Epithelial cell of proximal tubule (primary cell): Measurements from ENCODE around the gene PGA3. TPM values are rescaled to one million over a fixed set of nuclear protein-coding genes. Genes with fewer than 3 reads are reported as not detected.
"Not testable (repeated sequence)": the region's sequence is repeated elsewhere in the genome, so short reads cannot be mapped to it uniquely, and the experiment has no call there.

ENCODE experiments used
- DNase-seq: peaks from one replicate; pipeline ENCODE4 v3.0.0-alpha.2; 2011; ENCODE audit warnings: low read depth
- H3K4me3 ChIP-seq: 2 replicates; pipeline ENCODE4 v1.5.1; 2011; ENCODE audit warnings: low read depth, mild to moderate bottlenecking, low read length
- CTCF ChIP-seq: conservative IDR thresholded peaks from 2 replicates; pipeline ENCODE4 v1.5.1; 2012; ENCODE audit warnings: low read depth, mild to moderate bottlenecking, low read length
- total RNA-seq: library from RNA; depleted of rRNA; stranded (reverse); fragments of >200 nt; gene quantifications from 2 replicates; pipeline ENCODE4 v1.2.3, GENCODE V29; 2015

PGA3 gene
- total RNA-seq, 1 donor from 2014 or later = not detected

GRCh38 chr11:61164606-61165424 is 38.5 kb upstream of the PGA3 start:
- H3K4me3 ChIP-seq = no peak overlapping the region
- DNase-seq = no peak
- TF ChIP-seq CTCF = no peak

GRCh38 chr11:61165785-61166184 is 37.5 kb upstream of the PGA3 start:
- not testable (repeated sequence) for DNase-seq, H3K4me3 ChIP-seq

- DNase-seq, H3K4me3 ChIP-seq: not testable (repeated sequence)
These were observed 37.0 kb upstream of the PGA3 start for GRCh38 chr11:61166331-61166730.

- TF ChIP-seq CTCF = no peak
- no peak overlapping the region for H3K4me3 ChIP-seq
- DNase-seq = no peak
These were observed 35.1 kb upstream of the PGA3 start for GRCh38 chr11:61168042-61168688.

GRCh38 chr11:61168800-61169199 is 34.5 kb upstream of the PGA3 start:
- TF ChIP-seq CTCF = no peak
- DNase-seq = no peak
- H3K4me3 ChIP-seq = no peak overlapping the region

GRCh38 chr11:61170566-61170965 is 32.7 kb upstream of the PGA3 start:
- no peak overlapping the region for H3K4me3 ChIP-seq
- DNase-seq = no peak
- no peak for TF ChIP-seq CTCF

- TF ChIP-seq CTCF = no peak
- no peak for DNase-seq
- no peak overlapping the region for H3K4me3 ChIP-seq
These were observed 31.4 kb upstream of the PGA3 start for GRCh38 chr11:61171907-61172306.

- no peak for DNase-seq
- TF ChIP-seq CTCF = no peak
- H3K4me3 ChIP-seq = no peak overlapping the region
These were observed 31.0 kb upstream of the PGA3 start for GRCh38 chr11:61172356-61172755.
